Parathyroid adenoma (tissue), 2 donors: ENCODE measurements around the gene EIF3A.

Source experiments
- H2AFZ ChIP-seq: fragments of 300-600 bp; sonication (generic); one replicate; pipeline ENCODE4 v1.7.0; 2017; ENCODE audit warnings: antibody characterized with exemption, mild to moderate bottlenecking
- H3K27ac ChIP-seq: fragments of 300-600 bp; sonication (generic); one replicate; pipeline ENCODE4 v1.7.0; 2017
- H3K27me3 ChIP-seq: fragments of 300-600 bp; sonication (generic); one replicate; pipeline ENCODE4 v1.7.0; 2017; ENCODE audit warnings: low read length; ENCODE audit not compliant: control insufficient read depth, insufficient read depth
- H3K36me3 ChIP-seq: fragments of 300-600 bp; sonication (generic); one replicate; pipeline ENCODE4 v1.7.0; 2017; ENCODE audit warnings: low read length; ENCODE audit not compliant: control insufficient read depth, insufficient read depth
- H3K4me1 ChIP-seq: fragments of 300-600 bp; sonication (generic); one replicate; pipeline ENCODE4 v1.7.0; 2017; ENCODE audit warnings: control low read depth
- H3K4me2 ChIP-seq: fragments of 300-600 bp; sonication (generic); one replicate; pipeline ENCODE4 v1.7.0; 2017; ENCODE audit warnings: low read length
- H3K4me3 ChIP-seq: fragments of 300-600 bp; sonication (generic); one replicate; pipeline ENCODE4 v1.7.0; 2017; ENCODE audit warnings: low read depth, low read length
- H3K79me2 ChIP-seq: fragments of 300-600 bp; sonication (generic); one replicate; pipeline ENCODE4 v1.7.0; 2017; ENCODE audit warnings: control low read depth
- H3K9ac ChIP-seq: fragments of 300-600 bp; sonication (generic); one replicate; pipeline ENCODE4 v1.7.0; 2017; ENCODE audit warnings: mild to moderate bottlenecking
- H3K9me3 ChIP-seq: fragments of 300-600 bp; sonication (generic); one replicate; pipeline ENCODE4 v1.7.0; 2017; ENCODE audit warnings: low read length; ENCODE audit not compliant: control insufficient read depth
- TF ChIP-seq, protein P1 (sequence below): fragments of 300-600 bp; sonication (generic); IDR thresholded peaks from one replicate; pipeline ENCODE4 v1.7.0; 2017; ENCODE audit warnings: antibody characterized with exemption, mild to moderate bottlenecking
- donor health status: primary hyperparathyroidism.

EIF3A gene

DNA sequence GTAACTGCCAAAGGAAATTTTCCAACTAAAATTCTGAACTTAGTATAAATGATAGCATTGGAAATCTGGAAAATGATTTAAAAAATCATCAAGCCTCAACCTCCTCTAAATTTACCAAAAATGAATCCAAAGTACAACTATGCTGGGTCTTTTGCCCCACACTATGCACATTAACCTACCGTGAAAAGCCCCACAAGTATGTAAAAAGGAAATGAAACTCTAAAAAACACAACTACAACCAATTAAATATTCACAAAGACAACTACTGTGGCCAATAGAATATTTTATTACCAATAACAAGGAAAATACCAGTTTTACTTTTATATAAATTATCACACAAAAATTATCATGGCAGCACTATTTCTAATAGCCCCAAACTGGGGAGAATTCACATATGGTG is 19.3 kb downstream of the EIF3A start:
- H3K36me3 ChIP-seq = no peaks in the 10 kb centered on the region
- H3K4me2 ChIP-seq = no peak overlapping the region
- H3K4me1 ChIP-seq = no peaks in the 10 kb centered on the region
- no peaks in the 10 kb centered on the region for H3K9me3 ChIP-seq
- H3K27me3 ChIP-seq = no peaks in the 10 kb centered on the region
- H3K27ac ChIP-seq = no peak overlapping the region
- TF ChIP-seq, protein P1, sequence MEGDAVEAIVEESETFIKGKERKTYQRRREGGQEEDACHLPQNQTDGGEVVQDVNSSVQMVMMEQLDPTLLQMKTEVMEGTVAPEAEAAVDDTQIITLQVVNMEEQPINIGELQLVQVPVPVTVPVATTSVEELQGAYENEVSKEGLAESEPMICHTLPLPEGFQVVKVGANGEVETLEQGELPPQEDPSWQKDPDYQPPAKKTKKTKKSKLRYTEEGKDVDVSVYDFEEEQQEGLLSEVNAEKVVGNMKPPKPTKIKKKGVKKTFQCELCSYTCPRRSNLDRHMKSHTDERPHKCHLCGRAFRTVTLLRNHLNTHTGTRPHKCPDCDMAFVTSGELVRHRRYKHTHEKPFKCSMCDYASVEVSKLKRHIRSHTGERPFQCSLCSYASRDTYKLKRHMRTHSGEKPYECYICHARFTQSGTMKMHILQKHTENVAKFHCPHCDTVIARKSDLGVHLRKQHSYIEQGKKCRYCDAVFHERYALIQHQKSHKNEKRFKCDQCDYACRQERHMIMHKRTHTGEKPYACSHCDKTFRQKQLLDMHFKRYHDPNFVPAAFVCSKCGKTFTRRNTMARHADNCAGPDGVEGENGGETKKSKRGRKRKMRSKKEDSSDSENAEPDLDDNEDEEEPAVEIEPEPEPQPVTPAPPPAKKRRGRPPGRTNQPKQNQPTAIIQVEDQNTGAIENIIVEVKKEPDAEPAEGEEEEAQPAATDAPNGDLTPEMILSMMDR = no peak
- H2AFZ ChIP-seq = no peak overlapping the region
- H3K79me2 ChIP-seq = peaks cover 32% of the 10 kb centered on the region
- no peak overlapping the region for H3K9ac ChIP-seq
- H3K4me3 ChIP-seq = no peak overlapping the region

DNA sequence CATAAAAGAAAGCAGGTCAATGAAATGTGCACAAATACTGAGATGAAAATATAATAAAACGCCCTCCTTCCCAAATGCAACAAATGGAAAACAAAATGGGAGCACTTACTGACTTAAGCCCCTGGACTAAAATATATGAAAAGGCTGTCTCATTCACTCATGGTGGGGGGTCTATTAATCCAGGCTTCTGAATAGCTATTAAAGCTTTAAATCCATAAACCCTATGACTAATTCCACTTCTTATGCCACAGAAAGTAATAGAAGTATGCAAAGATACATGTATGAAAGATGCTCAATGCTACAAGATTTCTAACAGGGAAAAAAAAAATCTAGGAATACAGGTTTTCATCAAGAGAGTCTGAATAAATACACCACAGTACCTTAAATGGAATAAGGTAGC is 20.5 kb downstream of the EIF3A start:
- Histone ChIP-seq H3K79me2 (peaks cover 26% of the 10 kb centered on the region), H3K36me3 (no peaks in the 10 kb centered on the region), H2AFZ (no peak overlapping the region), H3K9me3 (no peaks in the 10 kb centered on the region), H3K4me3 (no peak overlapping the region), H3K9ac (no peak overlapping the region), H3K27ac (no peak overlapping the region), H3K27me3 (no peaks in the 10 kb centered on the region), H3K4me1 (no peaks in the 10 kb centered on the region), H3K4me2 (no peak overlapping the region)
- TF ChIP-seq, protein P1 = no peak

DNA sequence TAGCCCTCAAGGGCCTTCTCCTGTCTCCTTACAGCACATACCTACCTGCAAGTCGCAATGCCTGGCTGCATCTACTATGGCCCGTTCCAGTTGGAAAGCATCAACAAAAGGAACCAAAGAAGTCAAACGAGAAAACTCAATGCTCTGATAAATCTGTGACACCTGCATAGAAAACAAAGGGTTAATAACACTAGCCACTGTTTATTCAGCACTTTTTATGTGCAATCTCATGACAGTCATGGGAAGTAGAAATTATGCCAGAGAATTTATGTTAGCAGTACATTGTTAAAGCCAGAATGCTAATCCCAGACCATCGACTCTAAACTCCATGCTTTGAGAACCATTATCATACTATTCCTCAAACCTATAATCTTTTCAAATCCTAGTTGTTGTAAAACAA is 21.1 kb downstream of the EIF3A start:
- Histone ChIP-seq H3K36me3 (no peaks in the 10 kb centered on the region), H3K4me1 (no peaks in the 10 kb centered on the region), H3K9ac (no peak overlapping the region), H3K27ac (no peak overlapping the region), H2AFZ (no peak overlapping the region), H3K4me3 (no peak overlapping the region), H3K27me3 (no peaks in the 10 kb centered on the region), H3K4me2 (no peak overlapping the region), H3K9me3 (no peaks in the 10 kb centered on the region), H3K79me2 (peaks cover 24% of the 10 kb centered on the region)
- TF ChIP-seq, protein P1 = no peak

DNA sequence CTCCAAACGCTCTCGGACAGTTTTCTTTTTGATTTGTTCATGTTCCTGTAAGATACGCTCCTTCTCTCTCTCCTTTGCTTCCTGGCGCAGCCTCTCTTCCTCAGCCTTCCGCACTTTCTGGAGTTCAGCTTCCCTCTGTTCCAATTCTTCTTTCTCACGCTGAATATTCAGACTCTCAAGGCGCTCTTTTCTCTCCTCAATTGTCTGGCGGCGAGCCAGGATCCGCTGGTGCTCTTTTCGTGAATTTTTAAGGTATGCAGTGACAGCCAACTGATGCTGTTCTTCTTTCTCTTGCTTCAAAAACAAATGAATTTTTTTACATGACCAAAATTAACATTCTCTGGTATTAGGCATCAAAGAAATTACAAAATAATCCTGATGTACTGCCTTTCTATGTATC is 22.6 kb downstream of the EIF3A start:
- no peak overlapping the region for H3K4me3 ChIP-seq
- H3K79me2 ChIP-seq = peaks cover 21% of the 10 kb centered on the region
- TF ChIP-seq, protein P1 = no peak
- no peaks in the 10 kb centered on the region for H3K27me3 ChIP-seq
- no peak overlapping the region for H2AFZ ChIP-seq
- no peaks in the 10 kb centered on the region for H3K9me3 ChIP-seq
- no peak overlapping the region for H3K9ac ChIP-seq
- no peaks in the 10 kb centered on the region for H3K4me1 ChIP-seq
- H3K36me3 ChIP-seq = no peaks in the 10 kb centered on the region
- H3K4me2 ChIP-seq = no peak overlapping the region
- H3K27ac ChIP-seq = no peak overlapping the region

DNA sequence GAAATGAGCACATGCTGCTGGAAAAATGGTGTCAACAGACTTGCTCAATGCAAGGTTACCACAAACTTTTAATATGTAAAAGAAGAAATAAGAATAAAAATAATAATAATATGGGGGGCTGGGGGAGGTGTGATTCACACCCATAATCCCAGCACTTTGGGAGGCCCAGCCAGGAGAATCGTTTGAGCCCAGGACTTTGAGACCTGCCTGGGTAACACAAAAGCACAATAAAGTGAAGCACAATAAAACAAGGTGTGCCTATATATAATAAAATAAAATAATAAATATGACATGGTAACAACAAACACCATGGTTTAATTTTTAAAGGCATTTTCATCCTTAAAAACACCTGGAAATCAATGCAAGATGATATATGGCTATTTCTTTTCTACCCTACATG is 25.1 kb downstream of the EIF3A start:
- no peaks in the 10 kb centered on the region for H3K27me3 ChIP-seq
- H3K36me3 ChIP-seq = no peaks in the 10 kb centered on the region
- no peak overlapping the region for H3K27ac ChIP-seq
- no peak overlapping the region for H3K4me2 ChIP-seq
- no peak overlapping the region for H3K4me3 ChIP-seq
- no peak overlapping the region for H3K9ac ChIP-seq
- no peaks in the 10 kb centered on the region for H3K9me3 ChIP-seq
- peaks cover 25% of the 10 kb centered on the region for H3K79me2 ChIP-seq
- H3K4me1 ChIP-seq = no peaks in the 10 kb centered on the region
- no peak overlapping the region for H2AFZ ChIP-seq
- TF ChIP-seq, protein P1 = no peak
